Measurements from ENCODE around the gene MTA3. TPM values are rescaled to one million over a fixed set of nuclear protein-coding genes. Genes with fewer than 3 reads are reported as not detected.

The MTA3 gene
- polyA plus RNA-seq, 1 donor from 2014 or later: 11.2 TPM

DNA sequence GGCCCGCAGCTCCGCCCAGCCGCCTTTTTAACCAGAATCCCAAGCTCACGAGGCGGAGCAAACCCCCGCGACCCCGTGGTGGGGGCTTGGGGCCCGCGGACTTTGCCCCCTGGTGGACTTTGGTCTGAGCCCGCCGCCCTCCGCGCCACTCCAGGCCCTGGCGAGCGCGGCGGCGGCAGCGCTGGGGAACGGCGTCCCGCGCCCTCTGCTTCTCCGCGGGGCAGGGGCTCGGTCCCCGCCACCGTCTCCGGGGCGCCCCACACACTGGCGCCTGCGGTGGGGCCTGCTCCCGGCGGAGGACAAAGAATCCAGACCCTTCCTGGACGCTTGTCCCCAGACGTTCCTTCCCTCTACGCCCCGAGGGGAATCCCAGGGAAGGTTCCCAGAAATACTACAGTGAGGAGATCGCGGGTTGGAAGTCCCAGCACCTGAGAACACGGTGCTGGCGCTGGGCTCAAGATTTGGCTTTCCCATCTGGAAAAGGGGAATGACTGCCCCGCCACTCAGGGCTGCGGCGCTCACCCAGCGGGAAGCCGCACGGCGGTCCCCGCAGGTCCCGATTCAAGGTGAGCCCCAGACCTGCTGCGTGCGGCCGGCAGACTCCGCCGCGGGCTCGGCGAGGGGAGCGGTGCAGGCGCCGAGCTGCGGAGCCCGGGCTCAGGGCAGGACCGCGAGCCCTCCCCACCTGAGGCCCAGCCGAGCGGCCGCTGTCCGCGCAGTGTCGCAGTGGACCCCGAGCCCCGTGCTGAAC is 224.3 kb downstream of the MTA3 start, which contains the start of gene HAAO:
TSS of gene HAAO (minus strand) at position 1 of the 751 bp plus-strand sequence. CDS start 47 bp downstream, outside the sequence.
- Histone ChIP-seq H3K4me2 (ENCODE audit: low read length) (no peak within 1 kb of the TSS), H4K20me1 (ENCODE audit: insufficient read depth) (no peaks in the 10 kb centered on the region), H3K36me3 (ENCODE audit: insufficient read depth, low read length) (no peaks in the 10 kb centered on the region), H3K9me3 (ENCODE audit: low read length) (no peaks in the 10 kb centered on the region), H3F3A (ENCODE audit: insufficient read depth, low read length, poor library complexity, severe bottlenecking) (no peaks in the 10 kb centered on the region), H3K27me3 (ENCODE audit: insufficient read depth, low read depth, low read length) (peaks cover 32% of the 10 kb centered on the region), H3K9me2 (ENCODE audit: insufficient read depth, low read length) (no peaks in the 10 kb centered on the region), H2AFZ (ENCODE audit: low read depth, low read length) (no peak within 1 kb of the TSS), H3K27ac (ENCODE audit: low read length) (no peak within 1 kb of the TSS), H3K9ac (ENCODE audit: low read length) (no peak within 1 kb of the TSS), H3K4me3 (ENCODE audit: low read length) (peak within 1 kb of the TSS; percentile 23), H3K79me2 (replicated peaks; ENCODE audit: insufficient read depth, low read length) (no peaks in the 10 kb centered on the region)
- TF ChIP-seq TAF1 (IDR thresholded peaks at IDR 0.05; ENCODE audit: low read depth): no peak
- peak; percentile 27 for TF ChIP-seq EZH2 (IDR thresholded peaks at IDR 0.05; ENCODE audit: borderline replicate concordance, insufficient read depth, low read length, poor library complexity, severe bottlenecking)

GRCh38 chr2:42793334-42794270 is 225.2 kb downstream of the MTA3 start:
- Histone ChIP-seq H3K79me2 (replicated peaks; ENCODE audit: insufficient read depth, low read length) (no peaks in the 10 kb centered on the region), H3K4me3 (ENCODE audit: low read length) (peak overlapping the region; percentile 23), H3K9ac (ENCODE audit: low read length) (no peak overlapping the region)

GRCh38 chr2:42794271-42795046 is 226.0 kb downstream of the MTA3 start:
- no peak overlapping the region for H3K4me2 ChIP-seq (ENCODE audit: low read length)
- H3K4me3 ChIP-seq (ENCODE audit: low read length): no peak overlapping the region
- no peaks in the 10 kb centered on the region for H3K9me2 ChIP-seq (ENCODE audit: insufficient read depth, low read length)
- no peak overlapping the region for H2AFZ ChIP-seq (ENCODE audit: low read depth, low read length)
- no peaks in the 10 kb centered on the region for H3K36me3 ChIP-seq (ENCODE audit: insufficient read depth, low read length)
- no peak for TF ChIP-seq MXI1 (conservative IDR thresholded peaks at IDR 0.05; ENCODE audit: poor library complexity, severe bottlenecking)
- no peak for TF ChIP-seq SMC3 (conservative IDR thresholded peaks at IDR 0.05; ENCODE audit: poor library complexity)
- TF ChIP-seq TAF1 (IDR thresholded peaks at IDR 0.05; ENCODE audit: low read depth): no peak
- no peak overlapping the region for H3K9ac ChIP-seq (ENCODE audit: low read length)
- H3K27ac ChIP-seq (ENCODE audit: low read length): no peak overlapping the region
- H4K20me1 ChIP-seq (ENCODE audit: insufficient read depth): no peaks in the 10 kb centered on the region
- peaks cover 32% of the 10 kb centered on the region for H3K27me3 ChIP-seq (ENCODE audit: insufficient read depth, low read depth, low read length)
- no peaks in the 10 kb centered on the region for H3K9me3 ChIP-seq (ENCODE audit: low read length)
- H3K79me2 ChIP-seq (replicated peaks; ENCODE audit: insufficient read depth, low read length): no peaks in the 10 kb centered on the region
- no peaks in the 10 kb centered on the region for H3F3A ChIP-seq (ENCODE audit: insufficient read depth, low read length, poor library complexity, severe bottlenecking)

More at GRCh38 chr2:42793334-42794270, 225.2 kb downstream of the MTA3 start:
- peaks cover 32% of the 10 kb centered on the region for H3K27me3 ChIP-seq (ENCODE audit: insufficient read depth, low read depth, low read length)
- no peaks in the 10 kb centered on the region for H3K9me2 ChIP-seq (ENCODE audit: insufficient read depth, low read length)
- H3F3A ChIP-seq (ENCODE audit: insufficient read depth, low read length, poor library complexity, severe bottlenecking): no peaks in the 10 kb centered on the region
- H3K36me3 ChIP-seq (ENCODE audit: insufficient read depth, low read length): no peaks in the 10 kb centered on the region
- H3K9me3 ChIP-seq (ENCODE audit: low read length): no peaks in the 10 kb centered on the region
- TF ChIP-seq SMC3 (conservative IDR thresholded peaks at IDR 0.05; ENCODE audit: poor library complexity) (no peak), POLR2AphosphoS5 (IDR thresholded peaks at IDR 0.05) (no peak), TAF1 (IDR thresholded peaks at IDR 0.05; ENCODE audit: low read depth) (no peak), RAD21 (conservative IDR thresholded peaks at IDR 0.05) (no peak)
- H4K20me1 ChIP-seq (ENCODE audit: insufficient read depth): no peaks in the 10 kb centered on the region
- no peak overlapping the region for H3K4me2 ChIP-seq (ENCODE audit: low read length)
- no peak overlapping the region for H2AFZ ChIP-seq (ENCODE audit: low read depth, low read length)
- H3K27ac ChIP-seq (ENCODE audit: low read length): no peak overlapping the region

Measured in neural cell (in vitro differentiated cells).